Adrenal gland (tissue), 5 donors: ENCODE results near the gene AFAP1.

Source experiments
- POLR2A ChIP-seq, 2 donors: fragments of 450-650 bp; IDR thresholded peaks; one replicate each; pipeline ENCODE4 v1.6.1; 2017; ENCODE audit warnings: antibody characterized with exemption in 2 of 2, mild to moderate bottlenecking in 2 of 2, moderate library complexity in 1 of 2
- TF ChIP-seq, protein P1 (sequence below), 6 experiments: fragments of 450-650 bp in 4 of 6; fragments of 200-600 bp in 2 of 6; sonication (generic) in 1 of 6; IDR thresholded peaks; 1 replicate in 5 of 6; 2 replicates in 1 of 6; pipeline versions ENCODE4 v1.5.1 to v1.8.0; 2016 to 2021; ENCODE audit warnings: antibody characterized with exemption in 6 of 6, mild to moderate bottlenecking in 2 of 6, moderate library complexity in 1 of 6
- donor health status: DM: no; HTN: no; CAD: no.

DNA sequence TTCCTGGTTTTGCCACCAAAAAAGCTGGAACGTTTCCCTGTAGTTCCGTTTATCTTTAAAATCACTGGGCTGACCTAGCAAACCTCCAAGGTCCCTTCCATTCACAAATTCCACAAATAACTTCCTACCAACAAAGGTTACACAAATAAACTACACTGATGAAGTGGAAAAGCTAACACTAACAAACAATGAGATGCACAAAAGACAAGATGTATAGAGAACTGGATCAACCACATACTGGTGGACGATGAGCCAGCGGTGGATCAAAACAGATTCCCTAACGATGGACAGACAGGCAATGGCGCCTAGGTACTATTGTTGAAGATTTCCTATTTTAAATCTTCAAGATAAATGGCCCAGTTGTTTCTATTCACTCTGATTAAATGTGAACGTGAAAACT lies 15.5 kb downstream of the AFAP1 start:
- TF ChIP-seq POLR2A (IDR thresholded peaks at IDR 0.05): no peak
- TF ChIP-seq, protein P1, sequence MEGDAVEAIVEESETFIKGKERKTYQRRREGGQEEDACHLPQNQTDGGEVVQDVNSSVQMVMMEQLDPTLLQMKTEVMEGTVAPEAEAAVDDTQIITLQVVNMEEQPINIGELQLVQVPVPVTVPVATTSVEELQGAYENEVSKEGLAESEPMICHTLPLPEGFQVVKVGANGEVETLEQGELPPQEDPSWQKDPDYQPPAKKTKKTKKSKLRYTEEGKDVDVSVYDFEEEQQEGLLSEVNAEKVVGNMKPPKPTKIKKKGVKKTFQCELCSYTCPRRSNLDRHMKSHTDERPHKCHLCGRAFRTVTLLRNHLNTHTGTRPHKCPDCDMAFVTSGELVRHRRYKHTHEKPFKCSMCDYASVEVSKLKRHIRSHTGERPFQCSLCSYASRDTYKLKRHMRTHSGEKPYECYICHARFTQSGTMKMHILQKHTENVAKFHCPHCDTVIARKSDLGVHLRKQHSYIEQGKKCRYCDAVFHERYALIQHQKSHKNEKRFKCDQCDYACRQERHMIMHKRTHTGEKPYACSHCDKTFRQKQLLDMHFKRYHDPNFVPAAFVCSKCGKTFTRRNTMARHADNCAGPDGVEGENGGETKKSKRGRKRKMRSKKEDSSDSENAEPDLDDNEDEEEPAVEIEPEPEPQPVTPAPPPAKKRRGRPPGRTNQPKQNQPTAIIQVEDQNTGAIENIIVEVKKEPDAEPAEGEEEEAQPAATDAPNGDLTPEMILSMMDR (IDR thresholded peaks at IDR 0.05): no peak
